Mesendoderm (in vitro differentiated cells): ENCODE data around the gene NR2C2AP.

Experiments used
- DNase-seq: peaks from one replicate; pipeline ENCODE4 v3.0.0; 2013
- H2AK5ac ChIP-seq: 2 replicates; pipeline ENCODE4 v1.6.1; 2013; ENCODE audit warnings: low read length, inconsistent platforms
- H2BK120ac ChIP-seq: 2 replicates; pipeline ENCODE4 v1.6.1; 2013; ENCODE audit warnings: low read depth, mild to moderate bottlenecking, low read length, moderate library complexity, mixed read lengths
- H2BK15ac ChIP-seq: replicated peaks from 2 replicates; pipeline ENCODE4 v1.6.1; 2013; ENCODE audit warnings: low read depth, mild to moderate bottlenecking, moderate library complexity
- H2BK5ac ChIP-seq: 2 replicates; pipeline ENCODE4 v1.6.1; 2013; ENCODE audit warnings: low read length, inconsistent platforms
- H3K18ac ChIP-seq: 2 replicates; pipeline ENCODE4 v1.6.1; 2013; ENCODE audit warnings: mild to moderate bottlenecking, low read length, mixed read lengths
- H3K23ac ChIP-seq: one replicate; pipeline ENCODE4 v1.6.1; 2013; ENCODE audit warnings: low read length
- H3K27ac ChIP-seq: 2 replicates; pipeline ENCODE4 v1.5.1; 2013; ENCODE audit warnings: low read depth, mild to moderate bottlenecking, inconsistent platforms, low read length, moderate library complexity
- H3K27me3 ChIP-seq: 2 replicates; pipeline ENCODE4 v1.6.1; 2013; ENCODE audit warnings: low read length, control low read depth, mild to moderate bottlenecking, inconsistent platforms; ENCODE audit not compliant: insufficient read depth, poor library complexity
- H3K36me3 ChIP-seq: 2 replicates; pipeline ENCODE4 v1.6.1; 2013; ENCODE audit warnings: low read length, inconsistent platforms; ENCODE audit not compliant: control insufficient read depth, insufficient read depth
- H3K4ac ChIP-seq: one replicate; pipeline ENCODE4 v1.6.1; 2013; ENCODE audit warnings: low read depth, mild to moderate bottlenecking, low read length, moderate library complexity
- H3K4me1 ChIP-seq: 2 replicates; pipeline ENCODE4 v1.6.1; 2013; ENCODE audit warnings: low read depth, low read length, inconsistent platforms; ENCODE audit not compliant: control insufficient read depth
- H3K4me2 ChIP-seq: 2 replicates; pipeline ENCODE4 v1.6.1; 2013; ENCODE audit warnings: low read length
- H3K4me3 ChIP-seq: 2 replicates; pipeline ENCODE4 v1.5.1; 2013; ENCODE audit warnings: mild to moderate bottlenecking, low read length
- H3K56ac ChIP-seq: one replicate; pipeline ENCODE4 v1.6.1; 2013; ENCODE audit warnings: low read length
- H3K79me1 ChIP-seq: 2 replicates; pipeline ENCODE4 v1.6.1; 2013; ENCODE audit warnings: low read length, inconsistent platforms
- H3K79me2 ChIP-seq: 2 replicates; pipeline ENCODE4 v1.6.1; 2013; ENCODE audit warnings: mild to moderate bottlenecking, low read length; ENCODE audit not compliant: control insufficient read depth, insufficient read depth
- H3K9ac ChIP-seq: 2 replicates; pipeline ENCODE4 v1.6.1; 2013; ENCODE audit warnings: low read length, inconsistent platforms
- H4K5ac ChIP-seq: one replicate; pipeline ENCODE4 v1.6.1; 2013; ENCODE audit warnings: low read length
- H4K8ac ChIP-seq: one replicate; pipeline ENCODE4 v1.6.1; 2013; ENCODE audit warnings: low read depth, mild to moderate bottlenecking, control low read depth, low read length, moderate library complexity
- WGBS: extraction: QIAGEN DNeasy Blood & Tissue Kit; methylation state at CpG from one replicate; pipeline ENCODE4 v1.1.7; 2013; ENCODE audit warnings: low lambda C conversion rate, missing lambda C conversion rate; ENCODE audit not compliant: insufficient coverage; ENCODE audit errors: extremely low coverage; 5-methylcytosine and 5-hydroxymethylcytosine counted together

The NR2C2AP gene

DNA sequence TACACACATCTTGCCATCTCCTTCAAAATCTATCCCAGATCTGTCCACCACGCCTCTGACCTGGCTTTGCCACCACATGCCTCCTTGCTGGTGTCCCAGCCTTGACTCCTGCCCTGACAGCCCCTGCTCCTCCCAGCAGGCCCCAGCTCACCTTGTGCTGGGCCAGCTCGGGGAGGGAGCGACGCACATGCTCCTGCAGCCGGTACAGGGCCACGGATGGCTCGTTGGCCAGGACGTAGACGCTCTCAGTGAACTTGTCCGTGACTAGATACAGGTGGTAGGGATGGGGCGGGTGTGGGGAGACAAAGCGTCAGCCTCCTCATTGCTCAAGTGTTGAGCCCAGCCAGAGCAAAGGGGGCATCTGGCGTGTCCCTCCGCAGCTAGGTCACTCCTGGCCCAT, 16.5 kb downstream of the NR2C2AP start:
- Histone ChIP-seq H4K5ac (no peak overlapping the region), H3K18ac (no peak overlapping the region), H3K27me3 (no peaks in the 10 kb centered on the region), H3K23ac (no peak overlapping the region), H3K4me3 (no peak overlapping the region), H4K8ac (no peak overlapping the region), H3K56ac (no peak overlapping the region), H2BK5ac (no peak overlapping the region), H3K4me2 (no peak overlapping the region), H3K4me1 (no peaks in the 10 kb centered on the region), H2AK5ac (no peak overlapping the region), H3K9ac (no peak overlapping the region), H3K36me3 (peaks cover 2% of the 10 kb centered on the region), H2BK15ac (no peak overlapping the region), H3K4ac (no peak overlapping the region), H2BK120ac (no peak overlapping the region), H3K79me2 (peaks cover 4% of the 10 kb centered on the region), H3K27ac (no peak overlapping the region), H3K79me1 (peaks cover 9% of the 10 kb centered on the region)
- no CpG with 5 or more reads among the region's 14 CpGs for WGBS
- no peak for DNase-seq

DNA sequence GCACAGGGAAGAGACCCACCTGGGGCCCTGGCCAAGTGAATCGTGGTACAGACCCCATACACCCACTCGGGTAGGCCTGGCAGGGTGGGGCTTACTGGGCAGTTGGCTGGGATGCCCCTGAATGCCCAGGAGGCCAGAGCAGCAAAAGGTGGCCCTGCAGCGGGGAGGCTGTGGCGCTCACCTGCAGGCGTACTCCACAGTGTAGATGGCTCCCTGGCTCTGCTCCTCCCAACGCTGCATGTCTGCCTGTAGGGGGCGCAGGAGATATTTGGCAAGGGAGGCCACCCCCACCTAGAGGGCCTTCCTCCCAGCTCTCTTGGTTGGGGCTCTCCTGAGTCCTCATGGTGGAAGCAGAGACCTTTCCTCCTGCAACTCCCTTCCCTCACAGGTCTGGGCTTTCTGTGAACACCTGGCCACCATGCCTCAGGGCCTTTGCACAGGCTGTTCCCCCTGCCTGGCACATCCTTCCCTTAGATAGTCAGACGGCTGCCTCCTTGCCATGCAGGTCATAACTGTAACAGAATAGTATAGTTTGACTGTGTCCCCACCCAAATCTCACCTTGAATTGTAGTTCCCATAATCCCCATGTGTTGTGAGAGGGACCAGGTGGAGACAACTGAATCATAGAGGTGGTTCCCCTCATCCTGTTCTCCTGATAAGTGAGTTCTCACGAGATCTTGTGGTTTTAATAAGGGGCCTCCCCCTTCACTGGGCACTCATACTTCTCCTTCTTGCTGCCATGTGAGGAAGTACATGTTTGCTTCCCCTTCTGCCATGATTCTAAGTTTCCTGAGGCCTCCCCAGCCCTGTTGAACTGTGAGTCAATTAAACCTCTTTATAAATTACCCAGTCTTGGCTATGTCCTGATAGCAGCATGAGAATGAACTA, 17.1 kb downstream of the NR2C2AP start:
- H3K27me3 ChIP-seq = no peaks in the 10 kb centered on the region
- peak; percentile 92 for DNase-seq

GRCh38 chr19:19181488-19181998, 21.7 kb downstream of the NR2C2AP start:
- no peak overlapping the region for H2BK5ac ChIP-seq
- H3K4ac ChIP-seq = no peak overlapping the region
- H4K8ac ChIP-seq = no peak overlapping the region
- no peaks in the 10 kb centered on the region for H3K79me1 ChIP-seq
- H2BK120ac ChIP-seq = no peak overlapping the region
- no peak overlapping the region for H2AK5ac ChIP-seq
- H3K27ac ChIP-seq = no peak overlapping the region
- H3K18ac ChIP-seq = no peak overlapping the region
- H3K36me3 ChIP-seq = peaks cover 2% of the 10 kb centered on the region
- DNase-seq = no peak
- no peak overlapping the region for H4K5ac ChIP-seq
- no peak overlapping the region for H3K56ac ChIP-seq
- H2BK15ac ChIP-seq = no peak overlapping the region
- no peak overlapping the region for H3K4me3 ChIP-seq
- H3K79me2 ChIP-seq = no peaks in the 10 kb centered on the region
- no peaks in the 10 kb centered on the region for H3K4me1 ChIP-seq
- no peak overlapping the region for H3K23ac ChIP-seq
- H3K27me3 ChIP-seq = no peaks in the 10 kb centered on the region
- WGBS = no CpG with 5 or more reads among the region's 9 CpGs
- no peak overlapping the region for H3K9ac ChIP-seq
- H3K4me2 ChIP-seq = no peak overlapping the region

More for the DNA sequence above, 17.1 kb downstream of the NR2C2AP start:
- H2BK120ac ChIP-seq = no peak overlapping the region
- peaks cover 2% of the 10 kb centered on the region for H3K36me3 ChIP-seq
- no peaks in the 10 kb centered on the region for H3K4me1 ChIP-seq
- H2AK5ac ChIP-seq = no peak overlapping the region
- no CpG with 5 or more reads among the region's 9 CpGs for WGBS
- no peak overlapping the region for H3K4ac ChIP-seq
- H3K23ac ChIP-seq = no peak overlapping the region
- H3K4me3 ChIP-seq = no peak overlapping the region
- no peak overlapping the region for H4K8ac ChIP-seq
- H2BK15ac ChIP-seq = no peak overlapping the region
- H3K56ac ChIP-seq = no peak overlapping the region
- no peak overlapping the region for H3K18ac ChIP-seq
- H3K4me2 ChIP-seq = no peak overlapping the region
- H3K79me2 ChIP-seq = no peaks in the 10 kb centered on the region
- peaks cover 9% of the 10 kb centered on the region for H3K79me1 ChIP-seq
- H4K5ac ChIP-seq = no peak overlapping the region
- no peak overlapping the region for H3K9ac ChIP-seq
- H2BK5ac ChIP-seq = no peak overlapping the region
- H3K27ac ChIP-seq = no peak overlapping the region

- no peak overlapping the region for H3K4me2 ChIP-seq
- no peak overlapping the region for H3K18ac ChIP-seq
- H3K27me3 ChIP-seq = no peaks in the 10 kb centered on the region
Measured at GRCh38 chr19:19179548-19180441, 23.4 kb downstream of the NR2C2AP start.

DNA sequence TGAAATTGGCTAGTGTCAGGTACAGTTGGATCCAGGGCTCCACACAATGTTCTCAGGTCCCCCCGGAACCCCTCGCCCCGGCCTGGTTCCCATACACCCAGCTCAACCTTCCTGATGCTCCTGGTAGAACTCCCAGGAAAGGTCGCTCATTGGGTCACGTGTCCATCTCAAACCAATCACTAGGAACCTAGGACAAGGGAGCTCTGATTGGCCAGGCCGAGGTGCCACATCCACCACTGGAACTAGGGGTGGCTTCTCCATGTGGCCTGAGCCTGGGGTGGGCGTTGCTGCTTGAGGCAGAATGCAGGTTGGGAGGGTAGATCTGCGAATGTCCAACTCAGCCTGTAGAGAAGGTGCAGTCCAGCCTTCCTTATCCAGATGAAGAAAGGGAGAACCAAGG, 26.3 kb downstream of the NR2C2AP start:
- Histone ChIP-seq H3K36me3 (no peaks in the 10 kb centered on the region), H3K56ac (no peak overlapping the region), H2BK120ac (no peak overlapping the region), H2BK5ac (no peak overlapping the region), H2BK15ac (no peak overlapping the region), H4K8ac (no peak overlapping the region), H3K4ac (no peak overlapping the region), H3K4me3 (no peak overlapping the region), H2AK5ac (no peak overlapping the region), H3K79me1 (no peaks in the 10 kb centered on the region), H3K27ac (no peak overlapping the region), H3K4me2 (no peak overlapping the region), H3K23ac (no peak overlapping the region), H3K18ac (no peak overlapping the region), H4K5ac (no peak overlapping the region), H3K9ac (no peak overlapping the region), H3K27me3 (no peaks in the 10 kb centered on the region), H3K4me1 (no peaks in the 10 kb centered on the region), H3K79me2 (no peaks in the 10 kb centered on the region)
- DNase-seq = no peak
- no CpG with 5 or more reads among the region's 8 CpGs for WGBS

More at GRCh38 chr19:19179548-19180441, 23.4 kb downstream of the NR2C2AP start:
- Histone ChIP-seq H2BK120ac (no peak overlapping the region), H3K56ac (no peak overlapping the region), H4K8ac (no peak overlapping the region), H3K4me3 (no peak overlapping the region), H2BK5ac (no peak overlapping the region), H3K4ac (no peak overlapping the region), H2AK5ac (no peak overlapping the region), H3K4me1 (no peaks in the 10 kb centered on the region), H3K27ac (no peak overlapping the region), H4K5ac (no peak overlapping the region), H3K36me3 (peaks cover 2% of the 10 kb centered on the region), H3K9ac (no peak overlapping the region), H2BK15ac (no peak overlapping the region), H3K79me1 (no peaks in the 10 kb centered on the region), H3K79me2 (no peaks in the 10 kb centered on the region), H3K23ac (no peak overlapping the region)
- WGBS = no CpG with 5 or more reads among the region's 17 CpGs
- no peak for DNase-seq
